Measurements from ENCODE around the gene AMFR. TPM values are rescaled to one million over a fixed set of nuclear protein-coding genes. Genes with fewer than 3 reads are reported as not detected.

Gene AMFR
- total and polyA plus RNA-seq, 2 of the 8 experiments (the other 6 are each of a cell fraction or from before 2014, with no cell fraction given): 18.6 to 21.7 TPM

DNA sequence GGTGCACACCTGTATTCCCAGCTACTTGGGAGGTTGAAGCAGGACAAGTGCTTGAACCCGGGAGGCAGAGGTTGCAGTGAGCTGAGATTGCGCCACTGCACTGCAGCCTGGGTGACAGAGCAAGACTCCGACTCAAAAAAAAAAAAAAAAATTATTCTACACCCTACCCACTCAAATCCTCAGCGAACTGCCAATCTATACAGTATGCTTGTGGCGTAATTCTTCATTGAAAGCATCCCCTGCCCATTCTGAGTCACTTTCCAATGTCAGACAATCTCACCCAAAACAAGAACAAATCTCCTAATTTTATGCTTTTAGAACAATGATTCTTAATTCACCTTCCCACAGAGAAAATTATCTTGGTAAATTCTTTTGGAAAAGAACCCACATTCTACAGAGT, 12.0 kb downstream of the AMFR start:
- Histone ChIP-seq H4K20me1 (replicated peaks in 1 of 2; ENCODE audit: control insufficient read depth in 1 of 2, insufficient read depth in 2 of 2, low read length in 2 of 2) (no peaks in the 10 kb centered on the region), H3K4me2 (ENCODE audit: insufficient read depth in 1 of 2, low read depth in 2 of 2, low read length in 2 of 2) (no peak overlapping the region), H2BK120ac (replicated peaks; ENCODE audit: low read depth, low read length) (no peak overlapping the region), H3K18ac (ENCODE audit: extremely low read depth, low read length) (no peak overlapping the region), H3K14ac (ENCODE audit: insufficient read length) (no peak overlapping the region), H2BK5ac (ENCODE audit: low read depth, low read length) (no peak overlapping the region), H3K79me2 (ENCODE audit: control insufficient read depth in 1 of 2, insufficient read depth in 2 of 2, low read length in 2 of 2) (peaks cover 0 to 5% of the 10 kb centered on the region in 2 experiments; a peak in 1 of 4 replicates), H3K36me3 (ENCODE audit: control insufficient read depth in 2 of 4, insufficient read depth in 4 of 4, low read length in 3 of 4) (peaks cover 0 to 3% (median 0%) of the 10 kb centered on the region in 4 experiments; a peak in 2 of 8 replicates), H4K8ac (ENCODE audit: extremely low read depth, insufficient read depth, low read length) (no peak overlapping the region), H3K9ac (replicated peaks in 1 of 4; ENCODE audit: extremely low read depth in 1 of 4, low read depth in 3 of 4, low read length in 3 of 4) (no peak overlapping the region), H2BK20ac (ENCODE audit: low read length) (no peak overlapping the region), H3K27ac (ENCODE audit: low read depth, low read length) (no peak overlapping the region), H2BK15ac (ENCODE audit: low read length) (no peak overlapping the region), H3K4ac (replicated peaks; ENCODE audit: insufficient read length, low read depth, low read length) (no peak overlapping the region), H2BK12ac (ENCODE audit: low read depth, low read length) (no peak overlapping the region), H3K56ac (replicated peaks; ENCODE audit: insufficient read length, low read depth, low read length) (no peak overlapping the region), H2AFZ (ENCODE audit: low read length) (no peak overlapping the region), H3K4me1 (replicated peaks in 1 of 4; ENCODE audit: control insufficient read depth in 3 of 4, insufficient read depth in 4 of 4, low read length in 3 of 4) (peaks cover 0 to 7% (median 0%) of the 10 kb centered on the region in 4 experiments; a peak in 2 of 7 replicates), H3K23me2 (ENCODE audit: low read depth, low read length) (no peaks in the 10 kb centered on the region), H2AK5ac (ENCODE audit: low read depth, low read length) (no peak overlapping the region), H3K4me3 (ENCODE audit: extremely low read depth in 1 of 4, insufficient read depth in 2 of 4, low read depth in 3 of 4, low read length in 4 of 4) (no peak overlapping the region), H3K27me3 (replicated peaks in 1 of 4; ENCODE audit: control insufficient read depth in 3 of 4, extremely low read depth in 1 of 4, insufficient read depth in 3 of 4, low read length in 3 of 4) (no peaks in the 10 kb centered on the region), H4K5ac (ENCODE audit: insufficient read length, low read depth, low read length) (no peak overlapping the region), H3K79me1 (ENCODE audit: low read depth, low read length) (0 out of 2 replicates have a peak, but pooled peaks cover 2% of the 10 kb centered on the region), H3K9me3 (ENCODE audit: insufficient read depth in 2 of 2, low read depth in 1 of 2, low read length in 1 of 2) (no peaks in the 10 kb centered on the region), H3K23ac (ENCODE audit: insufficient read length) (no peak overlapping the region), H4K91ac (replicated peaks; ENCODE audit: insufficient read length, low read length) (no peak overlapping the region)
- DNase-seq (ENCODE audit: low read depth in 1 of 2, low spot score in 2 of 2): no peak
- POLR2A ChIA-PET (ENCODE audit: partially characterized antibody): interaction anchor here (0.7 kb wide), 1 partner anchor 181 kb away, joined by 3 read pairs; no protein-coding TSS in a partner anchor
- 75% methylated on average over 5 of the region's 5 CpGs; no CpG with 5 or more reads in 1 of the 2 experiments for WGBS, 2 experiments (ENCODE audit: extremely low coverage in 1 of 2, insufficient coverage in 1 of 2, insufficient read length in 1 of 2, insufficient replicate concordance in 2 of 2, low coverage in 1 of 2, low lambda C conversion rate in 2 of 2, missing lambda C conversion rate in 1 of 2)
- FAIRE-seq: no peak
- CTCF ChIA-PET (ENCODE audit: partially characterized antibody): interaction anchor here (0.6 kb wide), 1 partner anchor 134 kb away, joined by 4 read pairs; no protein-coding TSS in a partner anchor
- no peak for TF ChIP-seq RBBP5 (IDR thresholded peaks at IDR 0.05; ENCODE audit: borderline replicate concordance, low read depth, low read length)
- TF ChIP-seq FOSL1 (IDR thresholded peaks at IDR 0.05; ENCODE audit: insufficient read depth, low read depth, low read length): no peak
- TF ChIP-seq BCL11A (IDR thresholded peaks at IDR 0.05; ENCODE audit: low read depth in 2 of 2, low read length in 2 of 2): no peak
- TF ChIP-seq KDM1A (IDR thresholded peaks at IDR 0.05; ENCODE audit: borderline replicate concordance, low read length): no peak
- TF ChIP-seq CTBP2 (IDR thresholded peaks at IDR 0.05; ENCODE audit: borderline replicate concordance, insufficient read depth, insufficient read length, low read length): no peak
- no peak for TF ChIP-seq CBX8 (IDR thresholded peaks at IDR 0.05; ENCODE audit: borderline replicate concordance, low read depth, low read length)
- no peak for TF ChIP-seq RFX5 (IDR thresholded peaks at IDR 0.05; ENCODE audit: borderline replicate concordance, low read depth, low read length)
- no peak for TF ChIP-seq ATF2 (IDR thresholded peaks at IDR 0.05; ENCODE audit: low read length)
- no peak for TF ChIP-seq SRF (IDR thresholded peaks at IDR 0.05; ENCODE audit: low read depth, low read length)
- no peak for TF ChIP-seq SIRT6 (IDR thresholded peaks at IDR 0.05; ENCODE audit: low read length)
- TF ChIP-seq BRCA1 (IDR thresholded peaks at IDR 0.05; ENCODE audit: low read depth, low read length): no peak
- TF ChIP-seq EZH2 (IDR thresholded peaks at IDR 0.05; ENCODE audit: low read depth, low read length, severe bottlenecking): no peak
